ENCODE measurements around the gene BCL11B. TPM values are rescaled to one million over a fixed set of nuclear protein-coding genes. Genes with fewer than 3 reads are reported as not detected.

Gene BCL11B
- total RNA-seq, 4 donors from 2014 or later: under 0.01 to 1.1 (median 0.39) TPM

GRCh38 chr14:99257673-99258221 is 14.2 kb downstream of the BCL11B start:
- no peak overlapping the region for H3K27ac ChIP-seq
- ATAC-seq: no peak
- TF ChIP-seq POLR2A (IDR thresholded peaks at IDR 0.05): no peak
- TF ChIP-seq POLR2AphosphoS5 (IDR thresholded peaks at IDR 0.05): no peak
- TF ChIP-seq CTCF (IDR thresholded peaks at IDR 0.05): no peak
- no peak for TF ChIP-seq EP300 (IDR thresholded peaks at IDR 0.05)
- no peaks in the 10 kb centered on the region for H3K4me1 ChIP-seq
- WGBS, 2 donors (ENCODE audit: low coverage in 1 of 2): 100% methylated on average over 2 of the region's 16 CpGs; no CpG with 5 or more reads in 1 of the 2 donors
- H3K9me3 ChIP-seq: no peaks in the 10 kb centered on the region
- H3K4me3 ChIP-seq: no peak overlapping the region
- H3K27me3 ChIP-seq: peaks cover 72% of the 10 kb centered on the region
- H3K36me3 ChIP-seq: no peaks in the 10 kb centered on the region

- 89% methylated on average over 10 of the region's 14 CpGs; no CpG with 5 or more reads in 1 of the 2 donors for WGBS, 2 donors (ENCODE audit: low coverage in 1 of 2)
- ATAC-seq: no peak
- H3K4me3 ChIP-seq: no peak overlapping the region
- TF ChIP-seq CTCF (IDR thresholded peaks at IDR 0.05): no peak
- TF ChIP-seq POLR2A (IDR thresholded peaks at IDR 0.05): no peak
- TF ChIP-seq POLR2AphosphoS5 (IDR thresholded peaks at IDR 0.05): no peak
- no peak for TF ChIP-seq EP300 (IDR thresholded peaks at IDR 0.05)
- H3K27me3 ChIP-seq: peaks cover 72% of the 10 kb centered on the region
- no peak overlapping the region for H3K27ac ChIP-seq
- H3K36me3 ChIP-seq: no peaks in the 10 kb centered on the region
- H3K4me1 ChIP-seq: no peaks in the 10 kb centered on the region
- H3K9me3 ChIP-seq: no peaks in the 10 kb centered on the region
Measured at GRCh38 chr14:99257122-99257672, 14.8 kb downstream of the BCL11B start.

- TF ChIP-seq EP300 (IDR thresholded peaks at IDR 0.05) (no peak), CTCF (IDR thresholded peaks at IDR 0.05) (no peak), POLR2A (IDR thresholded peaks at IDR 0.05) (no peak), POLR2AphosphoS5 (IDR thresholded peaks at IDR 0.05) (no peak)
- Histone ChIP-seq H3K36me3 (no peaks in the 10 kb centered on the region), H3K27ac (no peak overlapping the region), H3K4me3 (no peak overlapping the region), H3K9me3 (no peaks in the 10 kb centered on the region), H3K4me1 (no peaks in the 10 kb centered on the region), H3K27me3 (peaks cover 72% of the 10 kb centered on the region)
- WGBS, 2 donors (ENCODE audit: low coverage in 1 of 2): no CpG with 5 or more reads among the region's 5 CpGs
- ATAC-seq: no peak
Measured at GRCh38 chr14:99256483-99256874, 15.5 kb downstream of the BCL11B start.

- H3K27me3 ChIP-seq: peaks cover 72% of the 10 kb centered on the region
- no peaks in the 10 kb centered on the region for H3K36me3 ChIP-seq
- H3K27ac ChIP-seq: no peak overlapping the region
- WGBS, 2 donors (ENCODE audit: low coverage in 1 of 2): 68 to 82% methylated on average over 4 to 16 of the region's 19 CpGs
- H3K4me1 ChIP-seq: no peaks in the 10 kb centered on the region
- TF ChIP-seq POLR2A (IDR thresholded peaks at IDR 0.05): no peak
- TF ChIP-seq EP300 (IDR thresholded peaks at IDR 0.05): no peak
- TF ChIP-seq CTCF (IDR thresholded peaks at IDR 0.05): no peak
- TF ChIP-seq POLR2AphosphoS5 (IDR thresholded peaks at IDR 0.05): no peak
- H3K9me3 ChIP-seq: no peaks in the 10 kb centered on the region
- no peak for ATAC-seq
- no peak overlapping the region for H3K4me3 ChIP-seq
Measured at GRCh38 chr14:99255621-99256482, 16.1 kb downstream of the BCL11B start.

Measured in gastroesophageal sphincter (tissue), 4 donors.